KOPT-K1 (cell line): ENCODE results near the gene RERE.
"Not testable (repeated sequence)": the region's sequence is repeated elsewhere in the genome, so short reads cannot be mapped to it uniquely, and the experiment has no call there.

Experiments
- H3K27ac ChIP-seq: fragments of 200-600 bp; sonication (generic); 2 replicates; pipeline ENCODE4 v1.5.1; 2016; ENCODE audit warnings: antibody characterized with exemption, mild to moderate bottlenecking, low read depth, low read length; ENCODE audit not compliant: poor library complexity, severe bottlenecking
- H3K36me3 ChIP-seq: fragments of 200-600 bp; sonication (generic); 2 replicates; pipeline ENCODE4 v1.5.1; 2017; ENCODE audit warnings: antibody characterized with exemption, mild to moderate bottlenecking, low read length, moderate library complexity; ENCODE audit not compliant: insufficient read depth
- H3K9me3 ChIP-seq: fragments of 200-600 bp; sonication (generic); 2 replicates; pipeline ENCODE4 v1.5.1; 2017; ENCODE audit warnings: antibody characterized with exemption, low read length, mild to moderate bottlenecking; ENCODE audit not compliant: insufficient read depth, poor library complexity, severe bottlenecking

The RERE gene

DNA sequence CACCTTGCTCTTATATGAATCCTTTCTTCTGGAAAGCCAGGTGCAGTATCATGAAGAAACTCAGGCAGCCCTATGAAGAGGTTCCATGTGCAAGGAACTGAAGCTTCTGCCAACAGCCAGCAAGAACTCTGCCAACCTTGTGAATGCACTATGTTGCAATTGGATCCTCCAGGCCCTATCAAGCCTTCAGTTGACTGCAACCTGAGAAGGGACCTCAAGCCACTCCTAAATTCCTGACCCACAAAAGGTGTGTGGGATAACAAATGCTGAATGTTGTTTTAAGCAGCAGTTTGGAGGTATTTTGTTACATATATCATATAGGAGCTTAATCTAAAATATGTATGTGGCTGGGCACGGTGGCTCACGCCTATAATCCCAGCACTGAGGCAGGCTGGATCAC, 84.0 kb downstream of the RERE start:
- H3K27ac ChIP-seq = no peak overlapping the region
- peaks cover 19% of the 10 kb centered on the region for H3K9me3 ChIP-seq
- H3K36me3 ChIP-seq = no peaks in the 10 kb centered on the region

DNA sequence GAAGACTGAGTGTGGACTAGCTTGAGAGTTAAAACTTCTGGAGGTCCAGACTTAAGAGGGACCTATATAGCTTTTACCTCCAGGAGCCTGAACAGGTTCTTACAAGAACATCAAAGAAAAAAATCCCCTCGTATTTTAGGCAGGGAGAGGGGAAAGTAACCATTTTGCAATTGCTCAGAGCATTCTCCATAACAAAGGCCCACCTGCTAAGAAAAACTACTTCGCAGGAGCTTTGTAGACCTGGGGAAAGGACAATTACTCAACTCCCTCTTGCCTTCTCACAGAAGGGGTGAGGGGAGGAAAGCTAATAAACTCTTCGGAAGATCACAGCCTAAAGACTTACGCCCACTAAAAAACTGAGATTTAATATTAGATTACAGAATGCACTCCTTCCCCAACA, 86.3 kb downstream of the RERE start:
- no peaks in the 10 kb centered on the region for H3K36me3 ChIP-seq
- H3K27ac ChIP-seq = no peak overlapping the region
- peaks cover 19% of the 10 kb centered on the region for H3K9me3 ChIP-seq

DNA sequence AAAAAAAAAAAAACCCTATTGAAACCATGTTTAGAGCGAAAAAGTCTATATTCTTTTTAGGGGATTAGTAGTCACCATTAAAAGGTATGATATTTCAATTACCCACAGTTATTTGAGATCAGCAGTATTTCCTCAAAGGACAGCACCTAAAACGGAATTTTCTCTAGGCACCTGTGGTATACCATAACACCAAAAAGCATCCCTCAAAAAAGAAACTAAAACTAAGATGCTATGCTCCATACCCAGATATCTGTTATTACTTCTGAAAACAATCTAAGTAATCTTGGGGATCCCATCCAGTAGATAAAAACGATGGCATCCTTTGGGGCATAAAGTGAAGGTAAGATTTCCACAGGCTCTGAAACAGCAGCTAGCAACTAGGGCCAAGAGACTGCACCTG, 89.0 kb downstream of the RERE start:
- H3K27ac ChIP-seq = no peak overlapping the region
- H3K9me3 ChIP-seq = peaks cover 19% of the 10 kb centered on the region
- H3K36me3 ChIP-seq = no peaks in the 10 kb centered on the region

DNA sequence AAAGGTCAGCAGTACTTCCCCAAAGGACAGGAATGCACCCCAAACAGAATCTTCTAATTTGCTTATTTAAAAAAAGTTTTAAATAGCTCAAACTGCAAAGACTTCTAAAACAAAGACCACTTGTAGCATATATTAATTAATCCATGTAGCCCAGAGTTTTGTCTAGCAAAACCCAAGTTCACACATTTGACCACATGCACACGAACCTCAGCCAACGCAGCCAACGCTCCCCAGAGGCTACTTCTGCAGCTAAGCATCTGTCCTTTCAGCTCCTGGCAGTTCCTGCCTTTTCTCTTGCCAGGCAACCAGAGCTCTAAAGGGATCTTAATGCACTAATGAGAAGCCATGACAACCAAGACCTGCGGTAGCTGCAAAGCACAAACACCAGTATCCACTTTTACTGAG, 89.6 kb downstream of the RERE start:
- peaks cover 19% of the 10 kb centered on the region for H3K9me3 ChIP-seq
- no peak overlapping the region for H3K27ac ChIP-seq
- no peaks in the 10 kb centered on the region for H3K36me3 ChIP-seq

DNA sequence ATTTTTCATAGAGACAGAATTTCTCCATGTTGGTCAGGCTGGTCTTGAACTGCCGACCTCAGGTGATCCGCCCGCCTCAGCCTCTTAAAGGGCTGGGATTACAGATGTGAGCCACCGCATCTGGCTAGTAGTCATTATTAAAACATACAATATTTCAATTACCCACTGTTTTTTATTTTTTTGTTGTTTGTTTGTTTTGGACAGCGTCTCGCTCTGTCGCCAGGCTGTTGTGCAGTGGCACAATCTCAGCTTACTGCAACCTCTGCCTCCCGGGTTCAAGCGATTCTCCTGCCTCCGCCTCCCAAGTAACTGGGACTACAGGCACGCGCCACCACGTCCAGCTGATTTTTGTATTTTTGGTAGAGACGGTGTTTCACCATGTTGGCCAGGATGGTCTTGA, 90.1 kb downstream of the RERE start:
- peaks cover 18% of the 10 kb centered on the region for H3K9me3 ChIP-seq
- H3K27ac ChIP-seq, H3K36me3 ChIP-seq: not testable (repeated sequence)

DNA sequence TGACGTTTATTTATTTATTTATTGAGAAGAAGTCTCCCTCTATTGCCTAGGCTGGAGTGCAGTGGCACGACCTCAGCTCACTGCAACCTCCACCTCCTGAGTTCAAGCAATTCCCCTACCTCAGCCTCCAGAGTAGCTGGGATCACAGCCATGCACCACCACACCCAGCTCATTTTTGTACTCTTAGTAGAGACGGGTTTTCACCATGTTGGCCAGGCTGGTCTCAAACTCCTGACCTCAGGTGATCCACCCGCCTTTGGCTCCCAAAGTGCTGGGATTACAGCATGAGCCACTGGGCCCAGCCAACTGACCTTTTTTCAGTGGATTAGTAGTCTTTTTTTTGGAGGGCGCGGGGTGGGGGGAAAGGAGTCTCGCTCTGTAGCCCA, 90.6 kb downstream of the RERE start:
- H3K36me3 ChIP-seq, H3K27ac ChIP-seq: not testable (repeated sequence)

DNA sequence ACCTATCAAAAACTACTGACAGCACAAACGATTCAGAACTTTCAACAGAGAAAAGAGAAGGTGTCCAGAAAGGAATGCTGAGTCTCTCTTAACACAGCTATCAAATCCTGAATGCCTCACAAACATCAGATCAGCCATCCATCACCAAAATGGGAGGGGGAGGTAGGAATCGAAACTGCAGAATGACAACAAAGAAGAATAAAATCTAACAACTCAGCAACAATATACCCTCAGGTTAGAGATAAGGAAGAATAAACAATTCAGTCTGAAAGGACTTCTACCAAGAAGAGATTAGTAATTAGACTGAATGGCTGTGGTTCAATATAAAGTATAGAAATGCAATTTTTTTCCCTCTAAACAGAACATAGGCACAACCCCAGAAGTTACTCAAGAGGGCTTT, 94.4 kb downstream of the RERE start:
- Histone ChIP-seq H3K36me3 (no peaks in the 10 kb centered on the region), H3K27ac (no peak overlapping the region), H3K9me3 (no peaks in the 10 kb centered on the region)

More for the DNA sequence above, 90.6 kb downstream of the RERE start:
- peaks cover 13% of the 10 kb centered on the region for H3K9me3 ChIP-seq

DNA sequence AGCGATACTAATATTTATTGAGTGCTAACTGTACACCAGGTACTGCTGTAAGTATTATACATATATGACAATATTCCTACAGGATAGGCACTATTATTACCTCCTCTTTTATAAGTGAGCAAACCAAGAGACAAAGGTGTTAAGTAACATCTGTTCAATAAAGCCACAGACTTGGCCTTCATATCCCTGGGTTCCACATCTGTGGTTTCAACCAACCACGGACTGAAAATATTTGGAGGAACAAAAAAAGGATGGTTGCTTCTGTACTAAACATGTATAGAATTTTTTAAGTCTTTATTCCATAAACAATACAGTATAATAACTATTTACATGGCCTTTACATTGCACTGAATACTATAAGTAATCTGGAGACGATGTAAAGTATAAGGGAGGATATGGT, 95.1 kb downstream of the RERE start:
- no peaks in the 10 kb centered on the region for H3K36me3 ChIP-seq
- no peak overlapping the region for H3K27ac ChIP-seq
- H3K9me3 ChIP-seq = no peaks in the 10 kb centered on the region

DNA sequence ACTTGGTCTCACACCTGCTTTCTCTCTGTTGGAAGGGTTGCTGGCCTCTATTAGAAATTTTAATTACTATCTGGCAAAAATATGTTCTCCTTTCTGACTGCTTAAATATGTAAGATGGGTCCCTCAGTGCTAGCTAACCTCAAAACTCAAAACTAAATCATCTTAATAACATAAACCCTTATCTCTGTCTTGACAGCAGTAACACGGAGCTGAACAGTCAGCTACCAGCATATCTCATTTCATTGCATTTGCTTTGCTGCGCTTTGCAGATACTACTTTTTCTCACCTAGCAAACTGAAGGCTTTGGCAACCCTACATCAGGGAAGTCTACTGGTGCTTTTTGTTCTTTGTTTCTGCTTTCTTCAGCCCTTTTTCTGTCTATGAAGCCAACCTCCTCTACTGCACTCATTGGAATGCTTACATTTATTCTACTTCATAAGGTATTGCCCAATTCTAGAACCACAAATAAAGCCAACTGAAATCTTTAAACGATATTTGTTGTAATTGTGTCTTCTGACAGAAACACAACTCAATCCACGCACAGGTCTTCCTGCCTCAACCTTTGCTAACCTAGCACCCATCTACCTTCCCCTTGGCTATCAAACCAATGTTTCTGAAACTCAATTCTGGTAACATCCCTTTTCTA, 95.6 kb downstream of the RERE start:
- Histone ChIP-seq H3K9me3 (no peaks in the 10 kb centered on the region), H3K27ac (no peak overlapping the region)

DNA sequence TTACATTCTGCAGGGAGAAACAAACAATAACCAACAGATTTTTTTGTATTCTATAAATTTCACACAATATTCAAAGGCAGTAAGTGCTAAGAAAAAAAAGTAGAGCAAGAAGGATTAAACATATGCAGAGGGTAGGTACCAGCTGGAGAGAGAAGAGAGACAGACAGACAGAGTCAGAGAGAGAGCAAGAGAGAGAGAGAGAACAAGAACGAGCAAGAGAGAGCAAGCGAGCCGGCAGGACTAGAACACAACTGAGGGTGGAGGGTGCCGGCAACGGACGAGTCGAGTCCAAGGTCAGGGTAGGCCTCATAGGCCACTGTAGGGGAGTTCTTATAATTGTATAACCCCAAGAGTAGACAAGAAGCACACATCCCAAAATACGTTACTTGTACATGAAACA, 97.1 kb downstream of the RERE start:
- H3K36me3 ChIP-seq = no peaks in the 10 kb centered on the region
- no peak overlapping the region for H3K27ac ChIP-seq
- no peaks in the 10 kb centered on the region for H3K9me3 ChIP-seq

More for the DNA sequence above, 95.6 kb downstream of the RERE start:
- H3K36me3 ChIP-seq = no peaks in the 10 kb centered on the region

DNA sequence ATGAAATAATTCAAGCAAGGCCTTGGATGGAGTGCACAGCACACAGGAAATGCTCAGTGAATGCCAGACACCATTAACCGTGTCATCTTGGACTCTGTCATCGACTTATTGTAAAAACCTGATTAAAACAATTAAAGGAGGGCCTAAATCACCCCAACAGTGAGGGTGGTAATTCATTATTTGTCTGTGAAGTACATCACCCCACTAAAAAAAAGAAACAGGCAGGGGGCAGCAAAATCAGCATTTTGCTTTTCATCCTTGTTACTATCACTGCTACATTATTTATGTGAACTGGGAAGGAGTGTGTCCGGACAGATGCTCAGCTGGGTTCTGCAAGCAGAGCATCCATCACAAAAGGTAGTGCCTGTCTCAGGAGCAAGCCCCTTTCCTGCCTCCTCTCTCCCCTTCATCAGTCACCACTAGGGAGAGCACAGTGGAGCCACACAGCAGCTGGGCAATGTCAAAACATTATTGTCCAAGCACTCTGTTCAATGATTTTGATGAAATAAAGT, 98.5 kb downstream of the RERE start:
- Histone ChIP-seq H3K9me3 (no peaks in the 10 kb centered on the region), H3K36me3 (no peaks in the 10 kb centered on the region), H3K27ac (no peak overlapping the region)

DNA sequence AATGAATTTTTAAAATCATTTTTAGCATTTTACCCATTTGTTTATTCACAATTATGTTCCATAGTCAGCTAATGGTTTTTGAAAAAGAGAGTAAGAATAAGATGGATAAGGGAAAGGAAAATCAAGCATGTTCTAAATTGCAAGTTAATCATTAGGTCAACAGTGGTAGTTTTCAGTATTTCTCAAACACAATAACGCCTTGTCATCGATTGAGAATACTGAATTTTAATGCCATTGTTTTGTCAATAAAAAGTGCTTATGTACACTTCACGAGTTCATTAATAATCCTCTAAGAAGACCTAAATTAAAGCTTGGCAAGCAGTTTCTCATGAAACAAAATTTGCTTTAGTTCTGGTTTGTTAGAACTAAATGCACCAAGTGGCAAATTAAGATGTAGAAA, 100.3 kb downstream of the RERE start:
- no peak overlapping the region for H3K27ac ChIP-seq
- no peaks in the 10 kb centered on the region for H3K36me3 ChIP-seq
- H3K9me3 ChIP-seq = no peaks in the 10 kb centered on the region

DNA sequence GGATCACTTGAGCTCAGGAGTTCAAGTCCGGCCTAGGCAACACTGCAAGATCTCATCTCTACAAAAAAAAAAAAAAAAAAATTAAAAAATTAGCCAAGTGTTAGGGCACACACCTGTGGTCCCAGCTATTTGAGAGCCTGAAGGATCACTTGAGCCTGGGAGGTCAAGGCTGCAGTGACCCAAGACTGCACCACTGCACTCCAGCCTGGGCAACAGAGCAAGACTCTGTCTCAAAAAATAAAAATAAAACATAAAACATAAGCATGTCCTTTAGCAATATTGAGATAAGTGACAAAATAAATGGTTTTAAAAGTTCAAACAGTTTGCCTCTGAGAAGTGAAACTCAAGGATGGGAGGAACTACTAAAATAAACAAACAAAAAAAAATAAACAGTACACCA, 101.2 kb downstream of the RERE start:
- no peaks in the 10 kb centered on the region for H3K9me3 ChIP-seq
- H3K27ac ChIP-seq = no peak overlapping the region
- no peaks in the 10 kb centered on the region for H3K36me3 ChIP-seq

DNA sequence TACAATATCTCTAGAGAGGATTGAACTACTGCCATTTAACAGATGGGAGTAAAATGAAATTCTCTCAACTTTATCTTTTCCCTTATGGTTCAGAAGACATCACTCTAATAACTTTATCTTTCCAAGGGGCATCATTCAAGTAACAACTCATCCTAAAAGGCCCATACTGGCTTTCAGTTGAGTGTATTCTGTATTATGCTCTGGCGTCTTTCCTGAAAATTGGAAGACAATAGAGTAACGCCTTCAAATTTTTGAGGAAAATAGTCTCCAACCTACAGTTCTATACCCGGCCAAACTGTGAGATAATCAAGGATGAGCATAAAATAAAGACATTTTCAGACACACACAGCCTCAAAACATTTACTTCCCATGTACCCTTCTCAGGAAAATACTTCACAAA, 103.3 kb downstream of the RERE start:
- no peak overlapping the region for H3K27ac ChIP-seq
- no peaks in the 10 kb centered on the region for H3K36me3 ChIP-seq
- H3K9me3 ChIP-seq = no peaks in the 10 kb centered on the region

DNA sequence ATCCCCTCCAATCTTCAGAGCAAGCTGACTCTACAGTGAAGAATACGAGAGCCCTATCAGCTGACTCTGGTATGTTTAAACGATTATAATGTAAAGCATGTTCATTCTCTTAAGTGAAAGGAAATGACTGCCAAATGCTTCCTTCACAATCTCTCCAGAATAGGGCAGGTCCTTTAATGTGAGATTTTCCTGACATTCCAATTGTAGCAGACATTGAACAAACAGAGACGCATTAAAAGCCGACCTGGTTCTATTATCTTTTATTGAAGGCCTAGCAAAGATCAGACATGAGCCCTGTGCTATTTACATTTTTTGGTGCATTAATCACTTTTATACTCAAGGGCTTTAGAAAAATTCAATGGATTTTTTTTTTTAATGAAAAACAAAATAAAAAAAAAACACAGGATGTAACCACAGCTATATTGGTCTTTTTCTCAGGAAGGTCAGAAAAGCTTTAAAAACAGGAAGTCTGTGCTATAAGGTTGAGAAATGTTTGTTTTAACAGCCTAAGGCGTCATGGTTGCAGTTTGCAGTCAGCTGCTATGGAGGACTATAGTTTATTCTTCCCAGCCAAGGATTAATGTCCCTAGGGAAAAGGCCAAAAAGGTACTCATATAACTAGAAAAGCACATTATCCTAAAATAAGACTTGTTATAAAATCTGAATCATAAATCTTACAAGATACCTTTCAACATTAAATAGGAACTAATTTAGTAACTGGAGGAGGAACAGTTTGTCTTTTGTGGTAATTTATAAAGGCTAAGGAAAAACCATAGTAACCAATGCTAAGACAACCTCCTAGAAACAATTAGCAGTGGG, 104.8 kb downstream of the RERE start:
- H3K36me3 ChIP-seq = no peaks in the 10 kb centered on the region
- H3K9me3 ChIP-seq = no peaks in the 10 kb centered on the region
- H3K27ac ChIP-seq = no peak overlapping the region
